GM21825 (cell line): ENCODE results near the gene HMGXB3.

Experiments
- ATAC-seq: cut with Tn5 transposase; IDR thresholded peaks from one replicate; pipeline ENCODE4 v1.9.1; 2021; ENCODE audit warnings: mild to moderate bottlenecking, moderate library complexity; ENCODE audit not compliant: unreplicated experiment

The HMGXB3 gene, protein sequence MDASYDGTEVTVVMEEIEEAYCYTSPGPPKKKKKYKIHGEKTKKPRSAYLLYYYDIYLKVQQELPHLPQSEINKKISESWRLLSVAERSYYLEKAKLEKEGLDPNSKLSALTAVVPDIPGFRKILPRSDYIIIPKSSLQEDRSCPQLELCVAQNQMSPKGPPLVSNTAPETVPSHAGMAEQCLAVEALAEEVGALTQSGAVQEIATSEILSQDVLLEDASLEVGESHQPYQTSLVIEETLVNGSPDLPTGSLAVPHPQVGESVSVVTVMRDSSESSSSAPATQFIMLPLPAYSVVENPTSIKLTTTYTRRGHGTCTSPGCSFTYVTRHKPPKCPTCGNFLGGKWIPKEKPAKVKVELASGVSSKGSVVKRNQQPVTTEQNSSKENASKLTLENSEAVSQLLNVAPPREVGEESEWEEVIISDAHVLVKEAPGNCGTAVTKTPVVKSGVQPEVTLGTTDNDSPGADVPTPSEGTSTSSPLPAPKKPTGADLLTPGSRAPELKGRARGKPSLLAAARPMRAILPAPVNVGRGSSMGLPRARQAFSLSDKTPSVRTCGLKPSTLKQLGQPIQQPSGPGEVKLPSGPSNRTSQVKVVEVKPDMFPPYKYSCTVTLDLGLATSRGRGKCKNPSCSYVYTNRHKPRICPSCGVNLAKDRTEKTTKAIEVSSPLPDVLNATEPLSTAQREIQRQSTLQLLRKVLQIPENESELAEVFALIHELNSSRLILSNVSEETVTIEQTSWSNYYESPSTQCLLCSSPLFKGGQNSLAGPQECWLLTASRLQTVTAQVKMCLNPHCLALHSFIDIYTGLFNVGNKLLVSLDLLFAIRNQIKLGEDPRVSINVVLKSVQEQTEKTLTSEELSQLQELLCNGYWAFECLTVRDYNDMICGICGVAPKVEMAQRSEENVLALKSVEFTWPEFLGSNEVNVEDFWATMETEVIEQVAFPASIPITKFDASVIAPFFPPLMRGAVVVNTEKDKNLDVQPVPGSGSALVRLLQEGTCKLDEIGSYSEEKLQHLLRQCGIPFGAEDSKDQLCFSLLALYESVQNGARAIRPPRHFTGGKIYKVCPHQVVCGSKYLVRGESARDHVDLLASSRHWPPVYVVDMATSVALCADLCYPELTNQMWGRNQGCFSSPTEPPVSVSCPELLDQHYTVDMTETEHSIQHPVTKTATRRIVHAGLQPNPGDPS (N-terminal part only)

DNA sequence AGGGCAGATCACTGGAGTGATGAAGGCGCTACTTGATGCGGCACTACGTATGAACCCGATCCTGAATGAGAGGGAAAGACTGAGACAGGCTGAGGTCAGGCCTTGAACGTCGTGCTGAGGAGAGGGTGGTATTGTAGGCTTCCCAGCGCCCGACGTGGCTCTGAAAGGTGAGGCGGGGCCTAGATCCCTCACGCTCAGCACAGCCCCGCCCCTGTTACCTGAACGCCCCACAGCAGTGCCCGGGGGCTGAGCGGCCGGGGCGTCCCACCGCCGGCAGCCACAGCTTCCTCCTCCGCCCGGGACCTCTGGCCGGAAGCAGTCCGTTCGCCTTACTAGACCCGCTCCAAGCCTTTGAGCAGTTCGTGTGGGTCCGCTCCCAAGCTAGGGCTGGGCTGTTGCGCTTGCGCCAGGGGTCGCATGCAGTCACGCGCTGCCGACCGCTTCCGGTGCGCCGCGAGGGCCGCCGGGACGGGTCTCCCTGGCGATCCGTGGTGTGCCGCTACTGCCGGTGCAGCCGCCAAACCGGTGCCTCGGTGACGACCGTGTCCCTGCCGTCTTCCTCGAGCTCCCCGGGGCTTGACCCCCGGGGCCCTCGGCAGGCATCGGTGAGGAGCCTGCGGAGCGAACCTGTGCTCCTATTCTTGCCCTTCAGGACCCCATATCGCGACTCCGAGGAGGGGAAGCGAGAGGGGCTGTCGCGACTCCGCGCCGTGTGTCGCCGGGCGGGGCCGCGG is at the start of gene HMGXB3, which contains the start of gene TIGD6:
HMGXB3 (plus strand) TSS at position 484 of the 734 bp plus-strand sequence. CDS start 4,114 bp downstream, outside the sequence.
TIGD6 (minus strand) TSS at position 399 of the 734 bp plus-strand sequence. CDS start 4,306 bp downstream, outside the sequence.
- peak; percentile 88 for ATAC-seq

DNA sequence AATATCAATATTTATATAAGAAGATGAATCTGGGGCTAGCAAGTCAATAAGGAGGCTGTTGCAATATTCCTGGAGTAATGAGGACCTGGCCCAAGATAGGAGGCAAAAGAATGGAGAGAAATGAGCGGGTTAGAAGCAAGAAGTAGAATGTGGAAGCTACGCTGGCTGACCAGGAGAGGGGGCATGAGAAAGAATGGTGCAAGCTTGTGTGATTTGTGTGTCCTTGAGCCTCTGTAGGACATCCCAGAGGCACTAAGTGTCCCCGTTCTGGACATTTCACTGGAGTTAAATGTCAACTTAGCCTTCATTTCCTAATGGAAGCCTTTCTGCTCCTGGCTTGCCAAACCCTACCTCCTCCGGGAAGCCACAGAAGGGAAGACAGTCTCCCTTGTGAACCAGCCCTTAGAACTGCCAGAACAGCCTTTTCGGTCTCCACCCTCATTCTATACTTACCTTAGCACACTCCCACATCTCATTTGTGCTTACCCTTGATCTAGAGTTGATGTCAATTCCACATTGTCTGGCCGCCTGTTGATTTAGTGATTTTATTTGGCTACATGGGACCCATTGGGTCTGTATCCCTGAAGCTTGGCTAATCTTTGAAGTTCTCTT is 49.3 kb upstream of the HMGXB3 start:
- no peak for ATAC-seq

DNA sequence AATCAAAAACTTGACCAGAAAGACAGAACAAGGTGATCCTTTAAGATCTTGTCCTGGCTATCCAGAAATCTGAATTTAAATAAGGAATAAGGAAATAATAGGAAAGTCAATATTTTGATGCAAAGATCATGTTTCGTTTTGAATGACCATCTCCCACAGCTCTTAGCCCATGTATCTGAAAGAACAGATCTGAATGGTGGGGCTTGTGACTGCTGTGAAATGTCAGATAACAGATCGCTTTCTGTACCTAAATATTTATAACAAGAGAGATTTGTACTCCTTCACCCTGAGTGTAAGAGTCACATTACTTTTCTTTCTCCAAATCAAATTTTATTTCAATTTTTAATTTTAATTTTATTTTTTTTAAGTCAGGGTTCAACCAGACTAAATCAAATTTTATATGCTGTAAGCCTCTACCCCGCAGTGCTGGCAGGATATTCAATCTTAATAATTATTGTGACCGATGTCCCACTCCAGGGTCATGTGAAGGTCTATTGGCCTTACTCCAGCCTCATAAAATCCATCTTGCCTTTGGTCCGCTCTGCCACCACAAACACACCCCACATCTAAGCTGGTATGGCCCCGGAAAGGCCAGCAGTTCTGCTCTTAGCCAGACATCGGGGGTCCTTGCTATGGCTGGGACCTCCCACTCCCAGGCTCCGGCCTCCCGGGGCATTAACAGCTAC is 47.0 kb upstream of the HMGXB3 start:
- no peak for ATAC-seq

DNA sequence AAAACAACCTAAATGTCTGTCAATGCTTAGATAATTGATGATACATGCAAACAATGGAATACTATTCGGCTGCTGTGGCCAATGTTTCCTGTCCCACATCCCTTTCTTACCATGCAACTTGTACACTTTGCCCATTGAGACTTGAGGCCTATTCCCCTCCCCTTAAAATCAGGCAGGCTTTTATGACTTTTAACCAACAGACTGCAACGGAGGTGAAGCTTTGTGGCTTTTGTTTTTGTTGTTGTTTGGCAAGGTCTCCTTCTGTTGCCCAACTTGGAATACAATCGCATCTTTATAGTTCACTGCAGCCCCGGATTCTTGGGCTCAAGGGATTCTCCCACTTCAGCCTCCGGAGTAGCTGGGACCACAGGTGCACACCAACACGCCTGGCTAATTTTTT is 45.7 kb upstream of the HMGXB3 start:
- no peak for ATAC-seq

DNA sequence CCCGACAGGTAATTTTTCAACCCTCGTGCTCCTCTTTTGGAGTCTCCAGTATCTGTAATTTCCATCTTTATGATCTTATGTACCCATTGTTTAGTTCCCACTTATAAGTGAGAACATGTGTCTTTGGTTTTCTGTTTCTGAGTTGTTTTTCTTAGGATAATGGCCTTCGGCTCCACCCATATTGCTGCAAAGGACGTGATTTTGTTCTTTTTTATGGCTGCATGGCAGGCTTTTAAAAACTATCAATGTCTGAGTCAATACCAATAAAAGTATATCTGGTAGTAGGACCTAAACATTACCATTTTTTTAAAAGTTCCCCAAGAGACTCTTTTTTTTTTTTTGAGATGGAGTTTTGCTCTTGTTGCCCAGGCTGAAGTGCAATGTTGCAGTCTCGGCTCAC is 43.9 kb upstream of the HMGXB3 start:
- ATAC-seq = no peak

DNA sequence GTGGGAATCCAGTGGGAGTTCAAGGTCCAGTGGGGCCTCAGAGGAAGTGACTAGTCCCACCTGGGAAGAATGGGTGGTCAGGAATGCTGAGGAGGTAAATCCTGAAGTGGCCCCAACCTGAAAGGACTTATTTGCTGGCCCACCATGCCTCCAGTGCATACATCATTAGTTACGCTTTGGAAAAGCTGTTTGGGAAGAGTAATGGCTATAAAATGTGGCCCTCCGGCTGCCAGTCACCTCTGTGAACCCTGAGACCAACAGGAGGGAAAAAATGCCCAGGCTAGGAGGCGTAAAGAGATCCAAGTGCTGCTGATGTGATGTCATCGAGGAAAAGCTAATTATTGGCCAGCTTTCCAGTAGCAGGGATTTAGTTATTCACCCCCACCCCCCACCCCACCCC is 42.7 kb upstream of the HMGXB3 start:
- no peak for ATAC-seq

DNA sequence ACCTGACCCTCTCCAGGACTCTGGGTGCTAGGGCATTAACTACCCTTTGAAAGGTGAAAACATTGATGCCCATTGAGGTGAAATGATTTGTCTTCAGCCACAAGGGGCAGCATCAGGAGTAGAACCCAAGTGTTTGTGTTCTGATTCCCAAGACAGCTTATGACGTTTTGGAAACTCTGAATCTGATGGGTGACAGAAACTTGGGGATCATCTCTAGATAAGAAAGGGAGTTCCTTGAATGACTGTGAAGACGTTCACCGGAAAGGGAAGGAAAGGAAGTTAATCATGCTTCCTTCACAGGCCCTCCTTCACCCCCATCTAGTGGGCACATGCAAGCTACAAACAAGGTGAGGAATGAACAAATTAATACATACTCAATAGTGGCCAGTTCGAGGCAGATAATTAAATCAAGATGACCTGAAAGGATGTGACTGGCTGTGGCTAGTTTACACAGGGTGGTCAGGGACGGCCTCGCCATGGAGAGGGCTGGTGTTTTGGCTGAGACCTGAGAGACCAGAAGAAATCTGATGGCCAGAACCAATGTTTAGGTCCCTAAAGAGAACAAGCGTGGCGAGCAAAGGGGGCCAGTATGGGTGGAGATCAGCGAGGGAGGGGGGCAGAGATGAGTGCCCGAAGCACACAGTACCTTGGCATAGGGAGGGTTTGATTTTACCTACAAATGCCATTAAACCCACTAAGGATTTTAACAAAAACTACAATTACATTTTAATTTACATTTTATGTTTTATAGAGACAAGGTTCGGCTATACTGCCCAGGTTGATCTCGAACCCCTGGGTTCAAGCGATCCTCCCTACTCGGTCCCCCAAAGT is 40.9 kb upstream of the HMGXB3 start:
- ATAC-seq = no peak

DNA sequence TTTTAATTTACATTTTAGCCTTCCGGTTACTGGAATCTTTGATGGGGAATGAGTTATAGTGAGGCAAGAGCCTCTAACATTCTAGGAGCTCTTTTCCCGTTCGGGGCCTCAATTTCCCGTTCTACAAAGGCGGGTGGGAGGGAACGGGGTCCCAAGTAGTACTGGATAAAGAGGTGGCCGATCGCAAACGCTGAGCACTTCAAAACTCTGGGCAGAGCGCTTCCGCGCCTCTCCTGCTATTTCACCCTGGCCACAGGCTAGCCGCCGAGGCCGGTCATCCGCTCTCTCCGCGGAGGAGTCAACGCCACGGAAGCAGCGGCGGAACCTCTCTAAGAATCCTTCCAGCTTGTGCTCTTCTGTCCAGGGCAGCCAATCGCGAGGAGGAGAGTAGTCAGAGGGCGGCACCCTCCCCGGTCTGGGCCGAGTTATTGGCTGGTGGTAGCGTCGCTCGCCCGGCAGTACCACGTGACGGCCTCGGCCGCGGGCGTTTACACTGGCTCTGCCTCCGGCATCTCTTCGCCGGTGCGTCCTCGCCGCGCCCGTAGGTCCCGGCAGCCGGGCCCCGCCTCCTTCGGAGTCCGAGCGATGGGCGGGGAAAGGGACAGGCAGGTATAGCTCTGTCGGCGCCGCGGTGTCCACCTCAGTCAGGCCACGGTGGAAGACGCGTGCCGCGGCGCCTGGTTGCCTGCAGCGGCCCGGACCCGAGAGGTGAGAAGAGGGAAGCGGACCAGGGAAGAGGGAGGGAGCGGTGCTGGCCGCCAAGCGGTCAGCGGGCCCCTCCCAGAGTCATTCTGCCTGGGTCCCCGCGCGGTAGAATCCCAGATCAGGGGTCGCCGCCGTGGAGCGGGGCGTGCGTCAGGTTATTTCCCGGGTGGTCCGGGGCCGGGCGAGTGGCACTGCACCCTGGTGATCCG is 40.0 kb upstream of the HMGXB3 start, which contains the start of gene SLC26A2:
SLC26A2 (plus strand) TSS at position 487 of the 914 bp plus-strand sequence. CDS start 16,895 bp downstream, outside the sequence.
- ATAC-seq = peak; percentile 99

DNA sequence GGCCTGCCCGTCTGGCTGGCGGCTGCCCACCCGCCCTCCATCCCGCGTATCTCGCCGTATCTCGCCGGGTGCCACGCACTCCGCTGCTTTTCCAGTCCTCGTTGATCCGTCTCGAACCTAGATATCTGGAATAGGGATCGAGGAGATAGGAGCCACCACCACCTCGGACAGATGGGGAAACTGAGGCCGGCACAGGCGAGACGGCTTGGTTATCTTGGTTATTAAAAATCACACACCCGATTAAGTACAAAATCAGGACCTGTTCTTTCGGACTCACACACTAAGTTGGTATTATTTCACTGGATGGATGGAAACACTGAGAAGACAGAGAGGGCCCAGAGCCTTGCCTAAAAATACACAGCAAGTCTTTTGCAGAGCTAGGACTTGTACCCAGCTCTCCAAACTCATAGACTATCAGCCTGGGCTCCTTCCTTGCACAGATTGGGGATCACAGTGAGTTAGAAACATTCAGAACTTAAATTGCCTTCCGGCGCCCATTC is 39.3 kb upstream of the HMGXB3 start:
- ATAC-seq = no peak

DNA sequence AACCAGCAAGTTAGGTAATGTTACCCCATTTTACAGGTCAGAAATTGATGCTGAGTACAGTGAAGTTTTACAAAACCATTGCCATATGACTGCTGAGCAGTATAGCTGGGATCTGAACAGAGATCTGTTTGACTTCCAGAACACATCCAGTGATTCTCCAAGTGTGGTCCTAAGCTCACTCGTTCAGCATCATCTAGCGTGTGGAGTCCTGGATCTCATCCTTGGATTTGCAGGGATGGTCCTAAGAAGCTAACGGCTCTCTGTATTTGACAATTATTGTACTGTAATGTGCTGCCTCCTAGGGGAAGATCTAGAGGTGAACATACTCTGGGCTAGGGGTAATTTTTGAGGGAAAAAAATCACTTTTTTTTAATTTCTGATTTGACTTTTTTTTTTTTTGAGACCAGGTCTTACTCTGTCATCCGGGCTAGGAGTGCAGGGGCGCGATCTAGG is 38.6 kb upstream of the HMGXB3 start:
- no peak for ATAC-seq

DNA sequence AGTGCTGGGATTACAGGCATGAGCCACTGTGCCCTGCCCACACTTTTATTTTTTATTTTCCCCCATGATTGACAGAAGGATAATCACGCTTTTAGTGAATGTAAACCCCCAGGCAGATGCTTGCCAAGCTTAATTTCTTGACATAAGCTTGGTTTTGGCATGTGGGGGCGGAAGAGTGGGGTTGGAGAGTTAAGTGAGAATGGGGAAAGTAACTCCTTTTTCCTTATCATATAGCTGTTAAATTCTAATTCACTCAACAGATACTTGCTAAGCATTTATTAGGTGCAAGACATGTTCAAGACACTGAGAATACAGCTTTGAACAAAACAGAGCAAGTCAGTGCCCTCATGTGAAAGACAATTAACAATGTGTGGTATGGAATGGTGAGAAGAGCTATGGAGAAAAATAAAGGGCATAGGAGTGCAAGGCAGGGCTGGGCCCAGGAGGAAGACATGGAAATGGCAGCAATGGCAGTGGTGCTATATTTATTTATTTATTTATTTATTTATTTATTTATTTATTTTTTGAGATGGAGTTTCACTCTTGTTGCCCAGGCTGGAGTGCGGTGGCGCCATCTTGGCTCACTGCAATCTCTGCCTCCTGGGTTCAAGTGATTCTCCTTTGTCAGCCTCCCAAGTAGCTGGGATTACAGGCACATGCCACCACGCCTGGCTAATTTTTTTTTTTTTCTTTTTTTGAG is 37.8 kb upstream of the HMGXB3 start:
- ATAC-seq = no peak

DNA sequence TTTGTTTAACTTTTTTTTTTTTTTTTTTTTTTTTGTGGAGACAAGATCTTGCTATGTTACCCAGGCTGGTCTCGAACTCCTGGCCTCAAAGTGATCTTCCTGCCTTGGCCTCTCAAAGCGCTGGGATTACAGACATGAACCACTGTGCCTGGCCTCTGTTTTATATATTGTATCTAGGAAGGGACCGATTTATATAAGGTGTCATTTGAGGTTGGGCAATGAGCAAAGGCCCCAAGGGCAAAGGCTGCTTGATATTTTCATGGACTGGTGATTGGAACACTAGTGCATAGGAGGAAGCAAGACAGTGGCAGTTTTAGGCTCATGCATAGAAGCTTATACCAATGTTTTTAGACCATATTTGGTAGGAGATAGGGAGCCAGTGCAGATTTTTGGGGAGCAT is 36.8 kb upstream of the HMGXB3 start:
- ATAC-seq = no peak

DNA sequence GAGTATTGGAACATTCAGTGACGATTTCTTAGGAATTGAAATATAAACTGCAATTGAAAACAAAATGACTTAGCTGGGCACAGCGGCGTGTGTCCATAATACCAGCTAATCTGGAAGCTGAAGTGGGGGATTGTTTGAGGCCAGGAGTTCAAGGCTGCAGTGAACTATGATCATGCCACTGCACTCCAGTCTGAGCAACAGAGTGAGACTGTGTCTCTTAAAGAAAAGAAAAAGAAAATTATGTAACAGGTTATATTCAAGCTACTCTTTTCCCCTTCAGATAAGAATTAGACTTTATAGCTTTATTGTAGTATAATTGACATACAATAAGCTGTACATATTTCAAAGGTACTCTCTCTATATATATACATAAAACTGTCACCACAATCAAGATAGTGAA is 33.6 kb upstream of the HMGXB3 start:
- ATAC-seq = no peak

DNA sequence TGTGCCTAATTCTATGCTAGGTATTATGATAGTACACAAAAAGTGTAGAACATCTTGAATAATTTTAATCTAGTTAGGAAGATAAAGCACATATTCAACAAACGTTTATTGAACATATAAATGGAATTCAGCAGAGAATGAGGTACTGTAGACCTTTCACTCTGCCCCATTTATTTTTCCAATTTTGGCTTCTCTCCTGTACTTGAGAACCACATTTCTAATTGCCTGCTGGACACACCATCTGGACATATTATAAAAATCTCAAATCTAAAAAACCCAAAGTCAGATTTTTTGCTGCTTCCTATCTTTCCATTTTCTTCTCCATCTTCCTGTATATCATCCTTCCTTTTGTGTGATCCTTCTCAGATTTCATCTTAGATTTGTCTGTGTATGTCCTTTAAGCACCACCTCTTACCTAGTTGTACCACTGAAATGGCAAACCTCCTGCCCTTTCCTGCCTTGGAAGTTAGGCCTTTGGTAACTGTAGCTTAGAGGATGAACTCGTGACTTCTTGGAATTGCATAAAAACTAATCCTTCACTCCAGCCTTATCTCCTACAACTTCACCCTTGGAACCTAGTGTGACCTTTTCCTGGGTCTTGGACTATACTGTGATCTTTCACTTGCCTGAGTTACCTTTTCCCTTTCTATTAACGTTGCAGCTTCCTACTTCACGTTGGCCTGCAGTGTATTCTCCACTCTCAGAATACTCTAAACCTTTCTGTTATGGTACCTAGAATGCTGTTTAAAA is 31.2 kb upstream of the HMGXB3 start:
- ATAC-seq = no peak

DNA sequence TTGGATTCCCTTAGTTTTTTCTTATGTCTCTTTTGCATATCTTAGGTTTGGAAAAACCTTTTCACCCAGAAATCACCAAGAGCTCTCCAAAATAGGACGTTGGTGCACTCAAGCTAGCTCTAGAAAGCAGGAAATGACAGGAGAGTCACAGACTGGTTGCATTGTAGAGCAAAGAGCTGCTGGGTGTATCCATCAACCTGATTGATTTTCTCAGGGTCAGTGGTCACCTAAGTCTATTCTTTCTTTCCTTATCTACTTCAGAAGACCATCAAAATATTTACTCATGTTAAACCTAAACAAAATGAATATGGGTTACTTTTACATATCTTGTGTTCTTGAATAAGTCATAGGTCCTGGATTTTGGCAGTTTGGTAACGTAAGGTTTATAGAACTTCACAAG is 25.1 kb upstream of the HMGXB3 start:
- ATAC-seq = no peak

DNA sequence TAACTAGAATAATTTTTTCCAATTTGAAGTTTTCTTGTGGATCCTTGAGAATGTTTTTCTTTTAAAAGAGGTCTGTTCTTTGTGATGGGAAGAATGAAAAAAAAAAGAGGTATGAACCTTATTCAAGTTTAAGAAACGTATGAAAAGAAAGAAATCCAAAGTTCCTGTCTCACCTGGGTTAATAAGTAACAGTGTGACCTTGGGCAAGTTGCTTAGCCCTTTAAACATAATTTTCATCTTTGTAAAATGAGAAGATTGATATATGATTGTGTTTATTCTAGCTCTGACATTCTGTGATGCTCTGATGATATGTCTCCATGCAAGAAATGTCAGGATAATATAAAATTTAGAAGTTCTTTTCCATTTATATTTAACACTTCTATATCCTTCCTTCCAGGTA is 20.6 kb upstream of the HMGXB3 start:
- ATAC-seq = no peak
